Endothelial cell of umbilical vein (primary cell): ENCODE data around the gene LNPEP.

Experiments used
- EZH2 ChIP-seq: IDR thresholded peaks from 2 replicates; pipeline ENCODE4 v1.6.1; 2012; ENCODE audit warnings: borderline replicate concordance, low read depth, mild to moderate bottlenecking, moderate library complexity, low read length, inconsistent platforms; ENCODE audit not compliant: severe bottlenecking
- FOS ChIP-seq: IDR thresholded peaks from 2 replicates; pipeline ENCODE4 v1.6.1; 2011; ENCODE audit warnings: mild to moderate bottlenecking, low read length, moderate library complexity, borderline replicate concordance; ENCODE audit not compliant: insufficient read depth
- GATA2 ChIP-seq: IDR thresholded peaks from 2 replicates; pipeline ENCODE4 v1.7.0; 2011; ENCODE audit warnings: low read depth, mild to moderate bottlenecking, moderate library complexity, mixed read lengths, low read length; ENCODE audit not compliant: insufficient read length, insufficient read depth
- JUN ChIP-seq: IDR thresholded peaks from 2 replicates; pipeline ENCODE4 v1.6.1; 2011; ENCODE audit warnings: borderline replicate concordance, low read depth; ENCODE audit not compliant: insufficient read length, insufficient read depth
- MYC ChIP-seq: IDR thresholded peaks from one replicate; pipeline ENCODE4 v1.6.1; 2011; ENCODE audit warnings: mild to moderate bottlenecking, low read depth, low read length
- POLR2A ChIP-seq: IDR thresholded peaks from 2 replicates; pipeline ENCODE4 v1.6.1; 2012; ENCODE audit warnings: low read depth, mild to moderate bottlenecking, control low read depth, low read length
- POLR2AphosphoS5 ChIP-seq: IDR thresholded peaks from 2 replicates; pipeline ENCODE4 v1.6.1; 2012; ENCODE audit warnings: low read depth, mild to moderate bottlenecking, control low read depth, low read length, moderate library complexity; ENCODE audit not compliant: insufficient read depth
- TF ChIP-seq, protein P1 (sequence below), 2 donors: IDR thresholded peaks; 1 replicate in 1 of 2; 2 replicates in 1 of 2; pipeline ENCODE4 v1.5.1; 2011; ENCODE audit warnings: low read length in 2 of 2, mild to moderate bottlenecking in 2 of 2, moderate library complexity in 2 of 2, control low read depth in 1 of 2, inconsistent platforms in 1 of 2, low read depth in 1 of 2; ENCODE audit not compliant: insufficient read depth in 1 of 2; ENCODE audit errors: extremely low read depth in 1 of 2
- TF ChIP-seq, protein P2 (sequence below): IDR thresholded peaks from 2 replicates; pipeline ENCODE4 v1.6.1; 2011; ENCODE audit not compliant: insufficient read depth, insufficient read length

DNA sequence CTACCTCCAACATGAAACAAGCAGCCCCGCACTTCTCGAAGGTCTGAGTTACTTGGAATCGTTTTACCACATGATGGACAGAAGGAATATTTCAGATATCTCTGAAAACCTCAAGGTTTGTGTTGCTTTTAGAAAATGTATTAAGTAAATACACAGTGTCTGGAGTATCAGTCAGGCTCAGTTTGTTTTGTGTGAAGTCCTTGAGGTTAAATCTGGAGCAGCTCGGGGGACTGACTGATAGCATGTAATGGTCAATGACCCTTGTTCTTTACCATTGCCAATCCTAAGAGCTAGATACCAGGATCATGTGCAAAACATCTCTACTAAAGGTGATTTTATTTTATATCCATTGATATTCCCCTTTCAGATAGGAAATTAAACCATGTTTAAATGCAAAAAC, 26.9 kb upstream of the LNPEP start:
- TF ChIP-seq, protein P1, sequence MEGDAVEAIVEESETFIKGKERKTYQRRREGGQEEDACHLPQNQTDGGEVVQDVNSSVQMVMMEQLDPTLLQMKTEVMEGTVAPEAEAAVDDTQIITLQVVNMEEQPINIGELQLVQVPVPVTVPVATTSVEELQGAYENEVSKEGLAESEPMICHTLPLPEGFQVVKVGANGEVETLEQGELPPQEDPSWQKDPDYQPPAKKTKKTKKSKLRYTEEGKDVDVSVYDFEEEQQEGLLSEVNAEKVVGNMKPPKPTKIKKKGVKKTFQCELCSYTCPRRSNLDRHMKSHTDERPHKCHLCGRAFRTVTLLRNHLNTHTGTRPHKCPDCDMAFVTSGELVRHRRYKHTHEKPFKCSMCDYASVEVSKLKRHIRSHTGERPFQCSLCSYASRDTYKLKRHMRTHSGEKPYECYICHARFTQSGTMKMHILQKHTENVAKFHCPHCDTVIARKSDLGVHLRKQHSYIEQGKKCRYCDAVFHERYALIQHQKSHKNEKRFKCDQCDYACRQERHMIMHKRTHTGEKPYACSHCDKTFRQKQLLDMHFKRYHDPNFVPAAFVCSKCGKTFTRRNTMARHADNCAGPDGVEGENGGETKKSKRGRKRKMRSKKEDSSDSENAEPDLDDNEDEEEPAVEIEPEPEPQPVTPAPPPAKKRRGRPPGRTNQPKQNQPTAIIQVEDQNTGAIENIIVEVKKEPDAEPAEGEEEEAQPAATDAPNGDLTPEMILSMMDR (IDR thresholded peaks at IDR 0.05; ENCODE audit: extremely low read depth in 1 of 2, insufficient read depth in 1 of 2, low read depth in 1 of 2, low read length in 2 of 2): no peak
- TF ChIP-seq POLR2AphosphoS5 (no peak), POLR2A (no peak), MYC (no peak), GATA2 (no peak), EZH2 (no peak), JUN (no peak), FOS (no peak)
- TF ChIP-seq, protein P2, sequence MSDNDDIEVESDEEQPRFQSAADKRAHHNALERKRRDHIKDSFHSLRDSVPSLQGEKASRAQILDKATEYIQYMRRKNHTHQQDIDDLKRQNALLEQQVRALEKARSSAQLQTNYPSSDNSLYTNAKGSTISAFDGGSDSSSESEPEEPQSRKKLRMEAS: no peak
